Medulla oblongata (tissue), 1 donor: ENCODE results near the gene GALR2.

Source experiments
- DNase-seq: peaks from one replicate; pipeline ENCODE4 v3.0.0-alpha.2; 2015; ENCODE audit errors: extremely low spot score

GALR2 gene

DNA sequence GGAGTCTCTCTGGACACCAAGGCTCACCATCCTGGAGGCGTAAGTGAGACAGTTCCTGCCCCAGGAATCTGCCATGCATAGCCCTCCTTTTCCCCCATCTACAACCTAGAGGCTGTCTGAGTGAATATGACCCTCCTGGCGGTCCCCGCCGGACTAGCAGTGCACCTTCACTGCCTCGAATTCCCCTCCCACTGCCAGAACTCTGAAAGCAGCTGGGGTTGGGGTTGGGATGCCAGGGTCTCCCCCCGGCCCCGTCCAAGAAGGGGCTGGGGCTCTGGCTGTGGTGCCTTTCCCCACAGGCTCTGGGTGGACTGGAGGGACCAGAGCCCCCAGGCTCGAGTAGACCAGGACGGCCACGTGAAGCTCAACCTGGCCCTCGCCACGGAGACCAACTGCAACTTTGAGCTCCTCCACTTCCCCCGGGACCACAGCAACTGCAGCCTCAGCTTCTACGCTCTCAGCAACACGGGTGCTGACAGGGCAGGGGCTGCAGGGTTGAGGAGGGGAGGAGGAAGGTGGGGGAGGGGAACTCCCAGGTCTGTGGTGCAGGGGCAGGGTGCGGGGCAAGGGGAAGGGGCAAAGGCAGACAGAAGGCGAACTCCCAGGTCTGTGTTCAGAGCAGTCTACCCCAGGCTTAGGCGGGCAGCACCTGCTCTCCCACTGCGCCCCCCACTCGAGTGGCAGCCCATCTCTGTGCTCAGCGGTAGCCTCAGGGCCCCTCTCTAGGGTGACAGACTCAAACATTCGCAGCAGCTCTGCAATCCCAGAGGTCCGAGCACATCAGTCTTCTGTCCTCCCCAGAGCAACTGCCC lies 5.6 kb downstream of the GALR2 start:
- DNase-seq: no peak

DNA sequence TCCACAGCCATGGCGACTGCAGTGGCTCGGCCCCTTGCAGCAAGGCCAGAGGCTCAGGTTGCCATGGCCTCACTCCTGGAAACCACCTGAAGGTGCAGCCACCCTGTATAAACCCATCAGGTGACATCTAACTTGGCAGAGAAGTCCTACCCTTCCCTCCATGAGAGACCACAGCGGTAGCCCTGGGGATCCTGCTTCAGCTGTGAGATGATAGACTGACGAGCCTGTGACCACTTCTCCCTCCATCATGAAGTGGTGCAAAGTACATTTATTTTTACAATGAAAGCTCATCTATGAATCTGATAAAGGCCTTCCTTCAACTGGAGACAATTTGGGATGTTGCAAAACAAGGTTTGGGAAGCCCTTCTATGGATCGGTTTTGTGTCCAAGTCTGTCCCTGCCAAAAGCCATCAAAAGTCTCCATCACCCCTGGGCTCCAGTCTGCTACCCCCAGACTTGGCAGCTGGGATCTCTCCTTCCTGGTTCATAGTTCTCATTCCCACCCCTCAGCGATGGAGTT lies 6.2 kb downstream of the GALR2 start:
- DNase-seq: no peak

DNA sequence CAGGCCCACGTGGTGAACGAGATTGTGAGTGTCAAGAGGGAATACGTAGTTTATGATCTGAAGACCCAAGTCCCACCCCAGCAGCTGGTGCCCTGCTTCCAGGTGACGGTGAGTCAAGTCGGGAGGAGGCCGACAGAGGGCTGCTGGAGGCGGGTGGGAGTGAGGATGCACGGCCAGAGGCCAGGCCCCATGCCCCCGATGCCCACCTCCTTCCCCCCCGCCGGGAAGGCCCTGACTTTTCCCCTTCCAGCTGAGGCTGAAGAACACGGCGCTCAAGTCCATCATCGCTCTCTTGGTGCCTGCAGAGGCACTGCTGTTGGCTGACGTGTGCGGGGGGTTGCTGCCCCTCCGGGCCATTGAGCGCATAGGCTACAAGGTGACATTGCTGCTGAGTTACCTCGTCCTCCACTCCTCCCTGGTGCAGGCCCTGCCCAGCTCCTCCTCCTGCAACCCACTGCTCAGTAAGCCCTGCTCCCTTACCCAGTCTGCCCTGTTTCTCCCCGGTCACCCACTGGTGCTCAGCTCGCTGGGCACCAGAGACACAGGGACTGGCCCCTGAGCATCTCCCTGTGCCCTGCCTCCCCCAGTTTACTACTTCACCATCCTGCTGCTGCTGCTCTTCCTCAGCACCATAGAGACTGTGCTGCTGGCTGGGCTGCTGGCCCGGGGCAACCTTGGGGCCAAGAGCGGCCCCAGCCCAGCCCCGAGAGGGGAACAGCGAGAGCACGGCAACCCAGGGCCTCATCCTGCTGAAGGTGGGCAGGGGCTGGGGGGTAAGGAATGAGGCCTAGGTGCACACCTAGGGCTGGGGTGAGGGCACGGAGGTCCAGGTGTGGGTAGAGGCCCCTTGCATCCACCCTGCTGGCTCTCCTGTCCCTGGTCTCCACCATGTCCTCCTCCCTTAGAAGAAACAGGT lies 7.0 kb downstream of the GALR2 start:
- no peak for DNase-seq

- DNase-seq: no peak
Observed at GRCh38 chr17:76082326-76083251, 8.0 kb downstream of the GALR2 start.

DNA sequence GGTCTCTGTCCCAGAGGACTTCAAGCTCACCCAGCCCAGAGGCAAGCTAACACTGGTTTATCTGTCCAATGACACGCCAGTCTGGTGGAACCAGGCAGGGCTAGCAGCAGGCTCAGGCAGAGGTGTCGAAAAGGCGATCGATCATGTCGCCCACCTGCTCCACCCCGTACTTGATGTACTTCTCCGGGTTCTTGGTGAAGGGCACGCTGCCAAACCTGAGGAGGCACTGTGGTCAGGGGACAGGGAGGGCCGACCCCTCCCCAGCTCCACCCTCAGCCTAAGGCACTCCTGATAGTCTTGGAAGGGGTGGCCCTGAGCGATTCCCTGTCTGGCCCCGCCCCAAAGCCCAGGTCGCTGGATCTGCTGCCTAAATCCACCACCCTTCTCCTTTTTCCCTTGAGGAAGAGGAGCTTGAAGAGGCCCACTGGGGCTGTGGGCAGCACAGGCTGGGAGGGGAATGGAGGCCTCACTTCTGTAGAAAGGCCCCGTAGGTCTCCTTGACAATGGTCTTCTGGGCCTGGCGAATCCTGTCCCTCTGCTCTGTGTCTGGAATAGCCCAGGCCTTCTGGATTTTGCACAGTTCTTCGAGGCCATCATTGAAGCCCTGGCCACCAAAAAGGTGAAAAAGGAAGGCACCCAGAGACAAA lies 9.1 kb downstream of the GALR2 start:
- no peak for DNase-seq

DNA sequence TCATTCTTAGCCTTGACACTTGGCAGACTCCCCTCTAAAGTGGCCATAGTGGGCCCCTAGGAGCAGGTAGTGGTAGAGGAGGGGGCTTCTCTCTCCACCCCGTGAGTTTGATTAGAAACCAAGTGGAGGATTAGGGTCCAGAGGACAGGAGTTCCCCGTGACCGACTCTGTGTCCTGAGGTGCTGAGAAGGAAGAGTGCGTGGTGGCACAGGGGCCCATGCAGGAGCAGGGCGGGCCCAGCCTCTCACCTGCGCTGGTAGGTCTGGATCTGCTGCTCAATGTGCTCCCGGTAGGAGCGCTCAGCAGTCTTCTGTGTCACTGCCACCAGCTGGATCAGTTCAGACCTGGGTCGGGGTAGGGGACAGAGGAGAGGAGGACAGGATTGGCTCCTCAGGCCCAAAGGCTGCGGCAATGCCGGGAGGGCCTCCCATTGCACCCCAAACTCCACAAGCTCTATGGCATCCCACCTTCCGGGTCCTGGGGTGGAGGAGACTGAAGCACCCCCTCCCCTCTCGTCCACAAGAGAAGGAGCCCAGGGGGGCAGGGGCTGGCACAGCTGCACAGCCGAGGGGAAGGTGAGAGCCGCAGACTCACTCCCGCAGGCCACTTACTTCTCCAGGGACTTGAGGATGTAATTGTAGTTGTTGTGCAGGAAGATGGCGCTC lies 10.6 kb downstream of the GALR2 start:
- DNase-seq: no peak

DNA sequence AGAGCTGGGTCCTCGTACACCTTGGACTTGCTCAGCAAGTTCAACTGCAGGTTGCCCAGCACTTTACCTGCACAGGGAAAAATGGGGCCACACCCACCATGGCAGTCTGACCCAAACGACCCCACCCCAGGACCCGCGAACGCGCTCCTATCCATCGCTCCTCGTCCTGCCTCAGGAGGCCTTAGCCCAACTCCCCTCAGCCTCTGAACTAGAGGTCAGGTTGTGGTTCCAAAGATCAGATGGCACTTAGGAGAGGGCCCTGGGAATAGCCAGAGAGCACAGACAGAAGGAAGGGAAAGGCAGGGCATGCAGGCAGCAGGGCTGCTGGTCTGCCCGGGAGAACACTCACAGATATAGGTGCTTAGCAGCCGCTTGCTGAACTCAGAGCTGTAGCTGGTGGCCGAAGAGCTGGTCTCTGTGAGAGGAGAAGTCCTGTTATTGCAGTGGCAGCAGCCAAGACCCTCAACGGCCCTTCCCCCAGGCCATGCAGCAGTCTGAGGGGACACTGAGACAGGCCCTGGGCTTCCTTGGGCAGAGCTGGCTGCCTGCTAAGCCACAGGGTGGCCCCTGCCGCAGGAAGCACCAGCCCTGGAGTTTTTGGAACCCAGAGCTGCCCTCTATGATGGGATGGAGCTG lies 11.3 kb downstream of the GALR2 start:
- DNase-seq: no peak

DNA sequence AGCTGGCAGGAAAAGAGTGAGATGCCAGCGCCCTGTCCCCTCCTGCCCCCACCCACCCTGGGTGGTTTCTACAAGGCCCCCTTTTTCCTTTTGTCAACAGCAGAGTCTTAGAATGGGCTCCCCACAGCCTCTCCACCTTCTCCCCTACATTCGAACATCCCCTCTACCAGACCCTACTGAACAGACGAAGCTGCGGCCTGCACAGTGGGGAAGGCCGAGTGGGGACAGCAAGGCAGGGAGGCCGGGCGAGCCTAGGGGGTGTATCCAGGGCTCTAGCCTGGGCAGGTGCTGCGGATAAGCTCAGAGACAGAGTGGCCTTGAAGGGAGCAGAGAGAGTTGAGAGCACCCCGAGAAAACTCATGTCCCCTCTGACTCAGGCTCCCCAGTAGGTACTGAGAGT lies 11.8 kb downstream of the GALR2 start:
- no peak for DNase-seq

GRCh38 chr17:76087531-76087930 lies 12.9 kb downstream of the GALR2 start:
- DNase-seq: no peak

DNA sequence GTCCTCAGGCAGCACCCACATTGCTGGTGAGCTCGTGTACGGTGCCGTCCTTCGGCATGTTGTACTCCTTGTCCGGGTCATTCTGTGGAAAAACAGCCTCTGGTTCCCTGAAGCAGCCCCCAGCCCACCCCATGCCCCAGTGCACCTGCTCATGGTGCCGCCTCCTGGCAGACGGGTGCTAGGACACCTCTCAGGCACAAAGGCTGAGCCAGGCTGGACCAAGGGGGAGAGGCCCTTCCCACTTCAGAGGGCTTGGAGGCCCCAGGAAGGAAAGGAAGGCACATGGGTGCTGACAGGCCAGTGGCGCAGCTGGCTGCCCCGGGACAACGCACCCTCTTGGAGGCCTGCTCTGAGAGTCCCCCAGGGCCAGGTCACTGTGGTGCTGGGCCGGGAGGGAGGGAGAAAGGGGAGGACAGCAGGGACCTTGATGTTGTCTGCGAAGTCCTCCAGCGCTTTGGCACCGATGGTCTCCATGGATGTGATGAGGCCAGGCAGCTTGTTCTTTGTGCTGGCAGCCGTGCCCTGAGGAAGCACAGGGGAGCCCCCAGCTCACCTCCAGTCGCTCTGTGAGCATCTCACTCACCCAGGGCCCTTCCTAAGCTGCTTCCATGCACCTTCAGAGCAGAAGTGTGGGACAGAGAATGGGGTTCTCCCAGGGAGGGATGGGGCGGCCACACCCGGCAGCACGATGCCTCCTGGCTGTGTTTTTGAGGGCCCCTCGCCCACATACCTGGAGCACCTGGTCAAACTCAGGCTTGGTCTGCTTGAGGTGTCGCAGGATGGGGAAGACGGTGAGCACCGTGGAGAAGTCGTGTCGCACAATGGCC lies 13.7 kb downstream of the GALR2 start:
- no peak for DNase-seq

DNA sequence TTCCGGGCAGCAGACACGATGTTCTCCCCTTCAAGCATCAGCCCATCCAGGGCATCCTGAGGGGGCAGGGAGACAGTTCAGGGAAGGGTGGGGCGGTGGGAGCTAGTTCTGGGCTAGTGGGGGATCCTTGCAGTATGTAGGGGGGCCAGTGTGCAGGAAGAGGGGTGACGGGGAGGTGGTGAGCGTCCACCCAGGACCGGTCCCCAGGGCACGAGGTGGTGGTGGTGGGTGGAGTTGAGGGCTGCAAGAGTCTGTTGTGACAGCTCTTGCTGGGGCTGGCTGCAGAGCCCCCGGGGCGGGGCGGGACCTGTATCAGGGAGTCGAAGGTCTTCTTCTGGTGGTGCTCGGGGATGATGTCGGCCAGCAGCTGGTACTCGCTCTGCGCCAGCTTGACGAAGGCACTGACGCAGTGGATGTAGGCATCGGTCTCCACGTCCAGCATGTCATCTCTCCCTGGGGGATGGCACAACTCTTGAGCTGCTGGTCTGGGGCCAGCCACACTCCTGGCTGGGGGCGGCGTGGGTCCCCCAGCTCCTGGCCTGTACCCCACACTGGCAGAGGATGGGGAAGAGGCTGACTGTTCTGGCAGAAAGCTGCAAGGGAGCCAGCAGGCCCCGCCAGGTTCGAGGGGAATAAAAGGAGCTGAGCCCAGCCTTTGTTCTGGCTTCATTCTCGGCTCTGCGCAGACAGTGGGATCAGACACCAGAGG lies 14.4 kb downstream of the GALR2 start:
- DNase-seq: no peak

- DNase-seq: no peak
Observed at GRCh38 chr17:76089680-76090516, 15.3 kb downstream of the GALR2 start.

DNA sequence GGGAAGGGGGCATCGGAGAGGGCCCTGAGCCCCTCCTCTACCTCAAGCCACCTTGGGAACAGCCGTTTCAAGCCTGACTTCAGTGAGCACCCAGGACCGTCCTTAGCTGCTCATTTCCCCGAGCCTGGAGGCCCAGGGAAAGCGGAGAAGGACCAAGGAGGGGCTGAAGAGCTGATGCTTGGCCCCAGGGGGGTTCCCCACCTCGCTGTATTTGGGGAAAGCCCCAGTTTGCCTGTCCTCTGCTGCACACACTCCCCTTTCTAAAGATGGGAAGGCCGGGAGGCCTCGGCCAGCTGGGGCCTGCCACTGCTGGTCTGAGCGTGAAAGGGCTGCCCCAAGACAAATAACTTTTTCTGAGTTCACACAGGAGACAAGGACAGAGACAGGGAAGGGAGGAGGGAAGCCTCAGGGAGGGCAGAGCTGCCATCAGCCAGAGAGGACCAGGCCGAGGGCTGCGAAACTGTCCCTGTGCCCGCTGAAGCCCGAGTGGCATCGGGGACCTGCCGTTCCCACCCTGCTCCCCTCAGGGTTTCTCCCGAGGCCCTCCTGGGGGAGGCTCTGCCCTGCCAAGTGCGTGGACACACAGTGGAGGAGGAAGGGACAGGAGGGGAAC lies 16.0 kb downstream of the GALR2 start:
- DNase-seq: no peak

- no peak for DNase-seq
Observed at GRCh38 chr17:76091526-76092286, 17.1 kb downstream of the GALR2 start.

DNA sequence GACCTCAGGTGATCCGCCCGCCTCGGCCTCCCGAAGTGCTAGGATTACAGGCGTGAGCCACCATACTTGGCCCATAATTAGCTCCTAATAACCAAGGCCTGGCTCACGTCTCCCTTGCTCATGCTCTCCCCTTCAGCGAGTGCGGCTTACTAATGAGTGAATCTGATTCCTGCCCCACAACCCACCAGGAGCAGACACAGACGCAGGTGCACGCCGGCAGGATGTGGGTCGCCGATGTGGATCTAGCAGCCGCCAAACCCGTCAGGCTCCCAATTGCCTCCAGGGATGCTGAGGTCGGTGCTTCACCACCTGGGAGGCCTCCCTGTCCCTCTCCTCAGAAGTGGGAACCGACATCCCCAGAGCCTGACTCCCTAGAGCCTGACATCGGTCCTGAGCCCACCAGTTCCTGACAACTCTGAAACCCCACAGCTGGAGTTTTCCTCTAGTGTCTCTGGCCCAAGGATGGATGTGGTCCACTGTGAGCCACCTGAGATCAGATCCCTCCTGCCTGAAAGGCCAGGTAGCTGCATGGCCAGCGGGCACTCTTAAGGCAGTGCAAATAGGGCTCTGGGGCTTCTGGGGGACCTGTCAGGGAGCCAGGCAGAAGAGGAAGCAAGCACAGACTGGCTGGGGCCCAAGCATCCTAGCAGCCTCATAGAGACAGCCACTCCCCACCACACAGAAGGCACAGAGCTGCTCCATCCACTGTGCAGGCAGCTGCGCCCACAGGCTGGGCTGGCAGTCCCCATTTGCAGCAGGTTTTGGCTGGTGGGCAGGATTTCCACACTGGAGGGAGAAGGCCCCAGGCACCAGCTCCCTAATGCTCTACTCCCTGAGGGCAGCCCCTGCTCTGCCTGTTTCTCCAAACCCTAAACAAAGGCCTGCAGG lies 18.2 kb downstream of the GALR2 start:
- DNase-seq: no peak
